Neural cell (in vitro differentiated cells): Measurements from ENCODE around the gene DNASE1L2. TPM values are rescaled to one million over a fixed set of nuclear protein-coding genes. Genes with fewer than 3 reads are reported as not detected.

ENCODE experiments used
- H2AFZ ChIP-seq: fragments of 200-600, 300-800 bp; sonication (generic), shearing (Covaris generic); 2 replicates; pipeline ENCODE4 v1.6.0; 2014; ENCODE audit warnings: low read depth, mild to moderate bottlenecking, antibody characterized with exemption, low read length, moderate library complexity
- H3F3A ChIP-seq: fragments of 200-600 bp; shearing (Covaris generic); 2 replicates; pipeline ENCODE4 v1.6.1; 2016; ENCODE audit warnings: mild to moderate bottlenecking, moderate library complexity, mixed read lengths, antibody characterized with exemption, low read length; ENCODE audit not compliant: insufficient read depth, poor library complexity, severe bottlenecking
- H3K27ac ChIP-seq: fragments of 200-600, 300-800 bp; sonication (generic), shearing (Covaris generic); 2 replicates; pipeline ENCODE4 v1.5.1; 2014; ENCODE audit warnings: mild to moderate bottlenecking, low read length, moderate library complexity
- H3K27me3 ChIP-seq: fragments of 300-800, 200-600 bp; sonication (generic), shearing (Covaris generic); 2 replicates; pipeline ENCODE4 v1.6.0; 2014; ENCODE audit warnings: mild to moderate bottlenecking, low read depth, low read length, moderate library complexity; ENCODE audit not compliant: insufficient read depth
- H3K36me3 ChIP-seq: fragments of 300-800, 200-600 bp; sonication (generic), shearing (Covaris generic); 2 replicates; pipeline ENCODE4 v1.5.1; 2014; ENCODE audit warnings: mild to moderate bottlenecking, antibody characterized with exemption, low read length, moderate library complexity; ENCODE audit not compliant: insufficient read depth
- H3K4me2 ChIP-seq: fragments of 300-800, 200-600 bp; sonication (generic), shearing (Covaris generic); 2 replicates; pipeline ENCODE4 v1.6.0; 2014; ENCODE audit warnings: mild to moderate bottlenecking, low read length
- H3K4me3 ChIP-seq: fragments of 300-800, 200-600 bp; sonication (generic), shearing (Covaris generic); 2 replicates; pipeline ENCODE4 v1.5.1; 2014; ENCODE audit warnings: mild to moderate bottlenecking, low read length, moderate library complexity
- H3K79me2 ChIP-seq: fragments of 200-600 bp; shearing (Covaris generic); replicated peaks from 2 replicates; pipeline ENCODE4 v1.6.0; 2014; ENCODE audit warnings: mild to moderate bottlenecking, low read length, moderate library complexity; ENCODE audit not compliant: insufficient read depth
- H3K9ac ChIP-seq: fragments of 300-800, 200-600 bp; sonication (generic), shearing (Covaris generic); 2 replicates; pipeline ENCODE4 v1.6.1; 2016; ENCODE audit warnings: mild to moderate bottlenecking, low read length, mixed read lengths
- H3K9me2 ChIP-seq: fragments of 200-600 bp; shearing (Covaris generic); 2 replicates; pipeline ENCODE4 v1.6.1; 2016; ENCODE audit warnings: mild to moderate bottlenecking, low read length, mixed read lengths; ENCODE audit not compliant: insufficient read depth
- H3K9me3 ChIP-seq: fragments of 200-600, 300-800 bp; sonication (generic), shearing (Covaris generic); 2 replicates; pipeline ENCODE4 v1.6.1; 2016; ENCODE audit warnings: mild to moderate bottlenecking, mixed run types, low read length, moderate library complexity, mixed read lengths
- H4K20me1 ChIP-seq: fragments of 200-600 bp; shearing (Covaris generic); 2 replicates; pipeline ENCODE4 v1.6.1; 2016; ENCODE audit warnings: mild to moderate bottlenecking, mixed run types; ENCODE audit not compliant: insufficient read depth
- CTCF ChIP-seq: fragments of 450-650 bp; IDR thresholded peaks from 2 replicates; pipeline ENCODE4 v1.5.1; 2014; ENCODE audit warnings: antibody characterized with exemption, mild to moderate bottlenecking, moderate library complexity; ENCODE audit not compliant: poor library complexity, severe bottlenecking
- EP300 ChIP-seq: fragments of 450-650 bp; conservative IDR thresholded peaks from 2 replicates; pipeline ENCODE4 v1.6.1; 2014; ENCODE audit warnings: antibody characterized with exemption, mild to moderate bottlenecking, moderate library complexity; ENCODE audit not compliant: poor library complexity, severe bottlenecking
- EZH2 ChIP-seq: fragments of 200-600, 300-800 bp; shearing (Covaris generic), sonication (generic); IDR thresholded peaks from 2 replicates; pipeline ENCODE4 v1.6.1; 2014; ENCODE audit warnings: antibody characterized with exemption, low read length, borderline replicate concordance, mild to moderate bottlenecking; ENCODE audit not compliant: insufficient read depth, poor library complexity, severe bottlenecking
- MXI1 ChIP-seq: fragments of 450-650 bp; conservative IDR thresholded peaks from 2 replicates; pipeline ENCODE4 v1.6.1; 2014; ENCODE audit warnings: antibody characterized with exemption, mild to moderate bottlenecking; ENCODE audit not compliant: poor library complexity, severe bottlenecking
- POLR2AphosphoS5 ChIP-seq: IDR thresholded peaks from 2 replicates; pipeline ENCODE4 v1.6.1; 2012
- RAD21 ChIP-seq: fragments of 450-650 bp; conservative IDR thresholded peaks from 2 replicates; pipeline ENCODE4 v1.6.1; 2014; ENCODE audit warnings: antibody characterized with exemption, mild to moderate bottlenecking, moderate library complexity
- REST ChIP-seq: IDR thresholded peaks from 2 replicates; pipeline ENCODE4 v1.6.1; 2012; ENCODE audit warnings: borderline replicate concordance
- SMC3 ChIP-seq: fragments of 450-650 bp; conservative IDR thresholded peaks from 2 replicates; pipeline ENCODE4 v1.6.1; 2014; ENCODE audit warnings: antibody characterized with exemption, mild to moderate bottlenecking, moderate library complexity; ENCODE audit not compliant: poor library complexity
- TAF1 ChIP-seq: IDR thresholded peaks from 2 replicates; pipeline ENCODE4 v1.6.1; 2012; ENCODE audit warnings: low read depth
- polyA plus RNA-seq: library from polyadenylated mRNA; depleted of rRNA; stranded (reverse); fragments of >200 nt; gene quantifications from 2 replicates; pipeline ENCODE4 v1.2.3, GENCODE V29; 2014

The DNASE1L2 gene
- polyA plus RNA-seq, 1 donor from 2014 or later = 10.2 TPM

- Histone ChIP-seq H3K9ac (peak overlapping the region; percentile 73), H3K27me3 (peaks cover 3% of the 10 kb centered on the region), H3K79me2 (peaks cover 2% of the 10 kb centered on the region), H3F3A (no peaks in the 10 kb centered on the region), H3K36me3 (no peaks in the 10 kb centered on the region), H3K27ac (no peak overlapping the region), H3K9me2 (no peaks in the 10 kb centered on the region), H3K4me2 (peak overlapping the region; percentile 80), H3K9me3 (no peaks in the 10 kb centered on the region), H2AFZ (no peak overlapping the region), H4K20me1 (no peaks in the 10 kb centered on the region), H3K4me3 (peak overlapping the region; percentile 76)
- TF ChIP-seq POLR2AphosphoS5 = no peak
- no peak for TF ChIP-seq MXI1
- TF ChIP-seq REST = no peak
- TF ChIP-seq SMC3 = no peak
- no peak for TF ChIP-seq RAD21
- no peak for TF ChIP-seq EZH2
- TF ChIP-seq EP300 = no peak
- TF ChIP-seq CTCF = no peak
- no peak for TF ChIP-seq TAF1
Observed at GRCh38 chr16:2194166-2194834, 41.9 kb upstream of the DNASE1L2 start.

DNA sequence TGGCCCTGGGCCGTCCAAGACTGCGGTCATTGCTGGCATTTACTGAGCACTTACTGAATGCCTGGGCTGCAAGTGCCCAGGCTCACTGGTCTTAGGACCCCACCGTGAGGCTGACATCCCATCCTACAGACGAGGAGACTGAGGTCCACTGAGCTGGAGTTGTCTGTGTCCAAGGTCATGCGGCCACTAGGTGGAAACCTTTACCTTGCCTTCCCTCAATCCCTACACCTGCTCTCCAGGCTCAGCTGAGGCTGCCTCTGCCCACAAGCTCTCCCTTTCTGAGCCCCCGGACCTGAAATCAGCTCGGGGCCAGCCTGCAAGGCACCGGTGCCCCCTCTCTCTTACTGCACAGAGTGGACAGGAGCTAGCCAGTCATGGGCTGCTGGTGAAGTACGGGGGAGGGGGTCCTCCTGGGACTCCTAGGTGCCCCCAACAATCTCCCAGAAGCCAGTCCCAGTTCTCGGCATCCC is 41.4 kb upstream of the DNASE1L2 start:
- Histone ChIP-seq H3K4me3 (peak overlapping the region; percentile 76), H3K9me3 (no peaks in the 10 kb centered on the region), H3K9ac (peak overlapping the region; percentile 73), H3K27me3 (peaks cover 3% of the 10 kb centered on the region), H3K9me2 (no peaks in the 10 kb centered on the region), H3F3A (no peaks in the 10 kb centered on the region), H3K4me2 (peak overlapping the region; percentile 80), H3K79me2 (peaks cover 2% of the 10 kb centered on the region), H3K36me3 (no peaks in the 10 kb centered on the region), H2AFZ (no peak overlapping the region), H4K20me1 (no peaks in the 10 kb centered on the region), H3K27ac (no peak overlapping the region)
- TF ChIP-seq MXI1 (no peak), EP300 (no peak), EZH2 (no peak), TAF1 (no peak), CTCF (peak; percentile 71), POLR2AphosphoS5 (no peak), SMC3 (peak; percentile 56), RAD21 (peak; percentile 68), REST (no peak)
